ENCODE data around the gene AASDHPPT. TPM values are rescaled to one million over a fixed set of nuclear protein-coding genes. Genes with fewer than 3 reads are reported as not detected.

AASDHPPT gene
- polyA plus RNA-seq, 1 donor from 2014 or later = 322 TPM

- no peaks in the 10 kb centered on the region for H3K9me3 ChIP-seq (ENCODE audit: low read length)
- H3K4me2 ChIP-seq (ENCODE audit: low read length) = no peak overlapping the region
- H3K9ac ChIP-seq (ENCODE audit: low read length) = no peak overlapping the region
- no peaks in the 10 kb centered on the region for H3K9me2 ChIP-seq (ENCODE audit: insufficient read depth, low read length)
- no peaks in the 10 kb centered on the region for H3K36me3 ChIP-seq (ENCODE audit: insufficient read depth, low read length)
- TF ChIP-seq SMC3 (conservative IDR thresholded peaks at IDR 0.05; ENCODE audit: poor library complexity) = no peak
- no peak for TF ChIP-seq EP300 (conservative IDR thresholded peaks at IDR 0.05; ENCODE audit: poor library complexity, severe bottlenecking)
- no peak for TF ChIP-seq MXI1 (conservative IDR thresholded peaks at IDR 0.05; ENCODE audit: poor library complexity, severe bottlenecking)
- H3F3A ChIP-seq (ENCODE audit: insufficient read depth, low read length, poor library complexity, severe bottlenecking) = no peaks in the 10 kb centered on the region
- no peaks in the 10 kb centered on the region for H3K27me3 ChIP-seq (ENCODE audit: insufficient read depth, low read depth, low read length)
- H3K27ac ChIP-seq (ENCODE audit: low read length) = no peak overlapping the region
- no peak overlapping the region for H2AFZ ChIP-seq (ENCODE audit: low read depth, low read length)
- no peak overlapping the region for H3K4me3 ChIP-seq (ENCODE audit: low read length)
- peaks cover 45% of the 10 kb centered on the region for H3K79me2 ChIP-seq (replicated peaks; ENCODE audit: insufficient read depth, low read length)
- peaks cover 6% of the 10 kb centered on the region for H4K20me1 ChIP-seq (ENCODE audit: insufficient read depth)
Observed at GRCh38 chr11:106091480-106092123, 14.1 kb downstream of the AASDHPPT start.

GRCh38 chr11:106092446-106092845, 15.0 kb downstream of the AASDHPPT start:
- peaks cover 1% of the 10 kb centered on the region for H3K36me3 ChIP-seq (ENCODE audit: insufficient read depth, low read length)
- H4K20me1 ChIP-seq (ENCODE audit: insufficient read depth) = peaks cover 6% of the 10 kb centered on the region
- no peak overlapping the region for H3K4me2 ChIP-seq (ENCODE audit: low read length)
- no peak for TF ChIP-seq EZH2 (IDR thresholded peaks at IDR 0.05; ENCODE audit: borderline replicate concordance, insufficient read depth, low read length, poor library complexity, severe bottlenecking)
- TF ChIP-seq MXI1 (conservative IDR thresholded peaks at IDR 0.05; ENCODE audit: poor library complexity, severe bottlenecking) = no peak
- TF ChIP-seq SMC3 (conservative IDR thresholded peaks at IDR 0.05; ENCODE audit: poor library complexity) = no peak
- TF ChIP-seq CTCF (IDR thresholded peaks at IDR 0.05; ENCODE audit: poor library complexity, severe bottlenecking) = no peak
- TF ChIP-seq EP300 (conservative IDR thresholded peaks at IDR 0.05; ENCODE audit: poor library complexity, severe bottlenecking) = no peak
- TF ChIP-seq POLR2AphosphoS5 (IDR thresholded peaks at IDR 0.05) = no peak
- no peak for TF ChIP-seq REST (IDR thresholded peaks at IDR 0.05; ENCODE audit: borderline replicate concordance)
- no peak for TF ChIP-seq RAD21 (conservative IDR thresholded peaks at IDR 0.05)
- no peak for TF ChIP-seq TAF1 (IDR thresholded peaks at IDR 0.05; ENCODE audit: low read depth)
- no peak overlapping the region for H3K9ac ChIP-seq (ENCODE audit: low read length)
- H3K4me3 ChIP-seq (ENCODE audit: low read length) = no peak overlapping the region
- H3K27ac ChIP-seq (ENCODE audit: low read length) = no peak overlapping the region
- no peaks in the 10 kb centered on the region for H3F3A ChIP-seq (ENCODE audit: insufficient read depth, low read length, poor library complexity, severe bottlenecking)
- no peaks in the 10 kb centered on the region for H3K9me3 ChIP-seq (ENCODE audit: low read length)
- H3K9me2 ChIP-seq (ENCODE audit: insufficient read depth, low read length) = no peaks in the 10 kb centered on the region
- H3K27me3 ChIP-seq (ENCODE audit: insufficient read depth, low read depth, low read length) = no peaks in the 10 kb centered on the region
- H2AFZ ChIP-seq (ENCODE audit: low read depth, low read length) = no peak overlapping the region
- peaks cover 40% of the 10 kb centered on the region for H3K79me2 ChIP-seq (replicated peaks; ENCODE audit: insufficient read depth, low read length)

All from neural cell (in vitro differentiated cells).